Stimulated activated CD8-positive, alpha-beta memory T cell treated with anti-CD3 and anti-CD28 coated beads, Interleukin-12 subunit alpha, Interleukin-12 subunit beta, amount 100 ng/mL, for 24 hours (primary cell): ENCODE results near the gene EEF1AKMT3.

Source experiments
- DNase-seq: peaks from one replicate; pipeline ENCODE4 v3.0.0-alpha.2; 2020; ENCODE audit errors: extremely low read depth

EEF1AKMT3 gene

DNA sequence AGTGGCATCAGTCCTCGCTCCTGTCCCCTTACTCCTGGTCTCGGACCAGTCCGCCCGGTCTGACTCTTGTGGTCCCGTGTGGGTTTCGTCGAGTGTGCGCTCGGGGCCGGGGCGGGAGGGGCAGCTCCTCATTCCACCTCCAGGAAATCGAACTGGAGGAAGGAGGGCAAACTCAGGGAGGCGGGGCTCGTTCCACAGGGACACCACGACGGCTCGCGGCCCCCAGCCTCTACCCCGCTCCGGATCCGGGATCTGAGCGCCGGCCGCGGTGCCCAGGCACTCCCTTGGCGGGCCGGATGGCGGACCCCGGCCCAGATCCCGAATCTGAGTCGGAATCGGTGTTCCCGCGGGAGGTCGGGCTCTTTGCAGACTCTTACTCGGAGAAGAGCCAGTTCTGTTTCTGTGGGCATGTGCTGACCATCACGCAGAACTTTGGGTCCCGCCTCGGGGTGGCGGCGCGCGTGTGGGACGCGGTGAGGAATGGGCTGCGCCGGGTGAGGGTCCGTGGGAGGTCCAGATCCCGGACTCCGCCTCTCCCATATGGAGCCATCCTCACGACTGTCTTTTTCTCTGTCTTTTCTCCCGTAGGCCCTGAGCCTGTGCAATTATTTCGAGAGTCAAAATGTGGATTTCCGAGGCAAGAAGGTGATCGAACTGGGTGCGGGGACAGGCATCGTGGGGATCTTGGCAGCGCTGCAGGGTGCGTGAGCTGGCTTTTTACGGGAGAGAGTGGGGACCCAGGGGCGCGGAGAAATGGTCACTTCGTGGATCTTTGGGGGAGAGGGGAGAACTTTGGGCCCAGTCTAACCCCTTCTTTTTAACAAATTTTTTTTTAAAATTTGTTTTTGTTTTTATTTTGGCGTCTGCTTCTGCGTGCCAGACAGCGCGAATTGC lies at the start of gene EEF1AKMT3:
Gene EEF1AKMT3, plus strand, starts transcription at position 186 of the 894 bp plus-strand sequence. Its CDS starts 111 bp downstream, at position 297.
- no peak for DNase-seq

DNA sequence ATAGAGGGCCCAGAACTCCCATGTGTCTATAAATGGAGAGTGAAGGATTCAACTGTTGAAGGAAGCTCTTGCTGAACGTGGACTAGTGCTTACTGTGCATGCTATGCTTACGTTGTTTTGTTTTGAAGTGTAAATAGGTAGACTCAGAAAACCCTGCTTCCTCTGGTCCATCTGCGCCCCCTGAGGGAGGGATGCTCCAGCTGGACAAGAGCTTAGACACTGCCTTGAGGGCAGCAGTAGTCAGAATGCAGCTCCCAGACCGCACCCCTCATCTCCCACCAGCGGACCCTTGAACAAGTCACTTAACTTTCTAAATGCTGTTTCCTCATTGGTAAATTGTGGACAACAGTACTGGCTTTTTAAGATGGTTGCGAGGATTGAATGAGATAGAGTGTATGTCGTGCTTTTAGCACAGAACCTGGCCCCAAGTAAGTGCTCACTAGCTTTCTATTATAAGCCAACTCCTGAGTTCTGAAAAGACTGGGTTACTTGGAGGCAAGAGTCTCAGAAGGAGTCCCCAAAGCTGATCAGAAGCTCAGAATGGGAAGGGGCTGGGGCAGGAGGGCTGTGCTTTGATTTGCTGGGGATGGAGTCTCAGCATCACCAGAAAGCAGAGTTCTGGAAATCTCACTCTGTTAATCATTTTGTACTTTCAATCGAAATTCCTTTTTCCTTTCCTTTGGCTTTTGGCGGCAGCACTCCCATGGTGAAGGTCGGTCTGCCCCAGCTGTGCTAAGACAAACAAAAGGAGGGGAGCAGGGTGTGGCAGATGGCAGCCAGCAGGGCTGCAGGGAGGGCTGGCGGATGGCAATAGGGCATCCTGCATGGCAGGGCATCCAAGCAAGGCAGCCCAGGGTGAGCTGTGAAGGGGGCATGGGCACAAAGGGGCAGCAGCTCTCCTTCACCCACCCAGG lies 49.4 kb upstream of the EEF1AKMT3 start:
- DNase-seq, result no peak

DNA sequence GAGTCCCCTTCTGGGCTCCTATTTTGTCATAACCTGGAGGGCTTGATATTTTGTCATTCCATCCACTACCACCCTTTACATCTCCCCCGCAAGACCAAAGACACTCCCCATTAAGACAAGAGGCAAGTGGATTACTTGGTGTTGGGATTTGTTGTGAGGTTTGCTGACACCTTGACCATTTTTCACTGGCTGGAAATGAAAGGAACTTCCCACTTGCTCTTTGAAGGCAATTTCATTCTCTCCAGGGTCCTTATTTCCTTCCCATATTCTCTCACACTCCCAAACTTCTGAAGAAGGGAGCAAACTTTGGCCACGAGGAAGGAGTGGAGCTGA lies 48.8 kb upstream of the EEF1AKMT3 start:
- DNase-seq, result no peak

GRCh38 chr12:57724003-57724935 lies 48.1 kb upstream of the EEF1AKMT3 start:
- no peak for DNase-seq

- no peak for DNase-seq
Observed at GRCh38 chr12:57724936-57725740, 47.3 kb upstream of the EEF1AKMT3 start.

GRCh38 chr12:57725851-57726150 lies 46.6 kb upstream of the EEF1AKMT3 start:
- DNase-seq, result no peak

- DNase-seq, result no peak
Observed at GRCh38 chr12:57726151-57726883, 46.1 kb upstream of the EEF1AKMT3 start.

- DNase-seq, result no peak
Observed at GRCh38 chr12:57726884-57727757, 45.3 kb upstream of the EEF1AKMT3 start.

- no peak for DNase-seq
Observed at GRCh38 chr12:57727758-57728395, 44.5 kb upstream of the EEF1AKMT3 start.

DNA sequence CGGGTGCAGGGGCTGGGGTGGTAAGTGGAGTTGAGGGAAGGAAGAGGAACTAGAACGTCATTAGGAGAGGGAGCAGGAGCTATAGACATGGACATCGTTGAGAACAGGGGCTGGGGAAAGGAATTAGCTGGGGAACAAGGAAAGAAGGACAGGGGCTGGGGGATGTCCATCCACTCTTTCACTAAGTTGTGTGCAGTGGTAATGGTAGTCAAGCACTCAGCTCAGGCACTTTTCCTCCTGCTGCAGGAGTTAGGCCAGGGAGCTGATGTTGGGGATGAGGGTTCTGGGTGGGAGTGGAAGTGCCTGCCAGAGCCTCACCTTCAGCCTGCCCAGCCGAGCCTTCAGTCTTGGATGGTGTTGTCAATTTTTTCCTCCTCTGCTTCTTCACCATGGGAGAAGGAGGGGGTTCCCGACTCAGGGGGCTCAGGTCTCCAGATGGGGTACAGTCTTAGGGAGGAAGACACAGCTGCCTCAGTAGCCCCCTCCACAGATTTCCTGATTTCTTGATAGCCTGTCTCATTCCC lies 43.0 kb upstream of the EEF1AKMT3 start:
- no peak for DNase-seq

DNA sequence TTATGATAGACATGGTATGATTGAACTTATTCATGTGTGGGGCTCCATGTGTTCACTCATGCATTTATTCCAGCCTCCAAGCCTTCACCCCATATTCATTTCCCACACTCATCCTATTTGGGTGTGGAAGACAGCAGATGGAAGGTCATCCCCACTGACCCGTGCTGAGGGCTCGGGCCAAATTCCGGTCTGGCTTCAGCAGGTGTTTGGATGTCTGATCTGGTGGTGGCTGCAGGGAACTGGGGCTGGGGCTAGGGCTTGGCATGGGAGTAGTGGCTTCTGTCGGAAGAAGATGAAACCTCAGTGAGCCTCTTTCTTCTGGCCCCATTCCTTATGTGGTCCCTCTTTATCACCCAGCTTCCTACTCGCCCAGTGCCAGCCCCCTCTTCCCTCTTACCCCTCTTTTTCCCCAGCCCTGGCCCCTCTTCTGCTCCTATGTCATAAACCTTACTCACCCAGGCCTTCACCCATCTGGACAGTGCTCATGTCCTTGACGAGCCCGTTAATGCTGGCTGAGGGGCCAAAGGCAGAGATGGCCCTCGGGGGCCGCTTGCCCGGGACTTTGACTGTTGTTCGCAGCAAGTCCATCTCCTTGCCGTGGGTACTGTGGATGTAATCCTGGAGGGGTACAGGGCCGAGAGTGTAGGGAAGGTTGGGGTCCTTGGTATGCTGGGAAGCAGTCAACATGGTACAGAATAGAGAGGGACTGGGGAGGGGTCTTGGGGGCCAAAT lies 41.9 kb upstream of the EEF1AKMT3 start:
- no peak for DNase-seq

- no peak for DNase-seq
Observed at GRCh38 chr12:57731411-57732080, 40.9 kb upstream of the EEF1AKMT3 start.

GRCh38 chr12:57732270-57732669 lies 40.1 kb upstream of the EEF1AKMT3 start:
- no peak for DNase-seq

GRCh38 chr12:57732726-57733593 lies 39.5 kb upstream of the EEF1AKMT3 start:
- DNase-seq, result no peak

DNA sequence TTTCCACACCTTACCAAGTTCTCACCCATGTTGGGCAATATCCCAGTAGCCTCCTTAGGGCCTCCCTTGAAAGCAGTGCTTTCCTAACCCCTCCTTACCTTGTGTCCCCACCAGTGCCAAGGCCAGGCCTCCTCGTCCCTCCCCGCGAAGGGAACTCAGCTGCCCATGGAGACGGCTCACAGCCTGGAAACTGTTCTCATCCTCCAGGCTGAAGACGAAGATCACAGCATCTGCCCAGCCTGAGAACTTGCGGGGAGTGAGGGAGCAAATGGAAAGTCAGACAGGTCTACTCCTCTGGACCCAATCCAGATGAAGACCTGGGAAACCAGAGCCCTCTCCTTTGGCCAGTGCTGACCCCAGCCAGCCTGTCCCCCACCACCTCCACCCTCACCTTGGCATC lies 38.5 kb upstream of the EEF1AKMT3 start:
- no peak for DNase-seq

GRCh38 chr12:57734591-57734990 lies 37.8 kb upstream of the EEF1AKMT3 start:
- DNase-seq, result no peak
